ENCODE data around the gene TTLL13. TPM values are rescaled to one million over a fixed set of nuclear protein-coding genes. Genes with fewer than 3 reads are reported as not detected.

TTLL13 gene
- total and polyA plus RNA-seq, 2 experiments from 2014 or later, result not detected

- Histone ChIP-seq H3K9me3 (ENCODE audit: low read depth) (no peaks in the 10 kb centered on the region), H3K9me2 (replicated peaks; ENCODE audit: insufficient read depth) (no peaks in the 10 kb centered on the region), H3K27ac (no peak overlapping the region), H3K4me3 (no peak overlapping the region), H3K36me3 (replicated peaks; ENCODE audit: insufficient read depth, low read depth) (no peaks in the 10 kb centered on the region), H3K4me2 (no peak overlapping the region), H3K79me2 (peaks cover 36% of the 10 kb centered on the region), H3K4me1 (ENCODE audit: insufficient read depth) (peaks cover 12% of the 10 kb centered on the region), H4K20me1 (ENCODE audit: insufficient read depth, poor library complexity, severe bottlenecking) (no peaks in the 10 kb centered on the region), H2AFZ (no peak overlapping the region), H3K27me3 (no peaks in the 10 kb centered on the region)
- DNase-seq (ENCODE audit: low spot score), result no peak
- TF ChIP-seq, protein P1, sequence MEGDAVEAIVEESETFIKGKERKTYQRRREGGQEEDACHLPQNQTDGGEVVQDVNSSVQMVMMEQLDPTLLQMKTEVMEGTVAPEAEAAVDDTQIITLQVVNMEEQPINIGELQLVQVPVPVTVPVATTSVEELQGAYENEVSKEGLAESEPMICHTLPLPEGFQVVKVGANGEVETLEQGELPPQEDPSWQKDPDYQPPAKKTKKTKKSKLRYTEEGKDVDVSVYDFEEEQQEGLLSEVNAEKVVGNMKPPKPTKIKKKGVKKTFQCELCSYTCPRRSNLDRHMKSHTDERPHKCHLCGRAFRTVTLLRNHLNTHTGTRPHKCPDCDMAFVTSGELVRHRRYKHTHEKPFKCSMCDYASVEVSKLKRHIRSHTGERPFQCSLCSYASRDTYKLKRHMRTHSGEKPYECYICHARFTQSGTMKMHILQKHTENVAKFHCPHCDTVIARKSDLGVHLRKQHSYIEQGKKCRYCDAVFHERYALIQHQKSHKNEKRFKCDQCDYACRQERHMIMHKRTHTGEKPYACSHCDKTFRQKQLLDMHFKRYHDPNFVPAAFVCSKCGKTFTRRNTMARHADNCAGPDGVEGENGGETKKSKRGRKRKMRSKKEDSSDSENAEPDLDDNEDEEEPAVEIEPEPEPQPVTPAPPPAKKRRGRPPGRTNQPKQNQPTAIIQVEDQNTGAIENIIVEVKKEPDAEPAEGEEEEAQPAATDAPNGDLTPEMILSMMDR (IDR thresholded peaks at IDR 0.05; ENCODE audit: poor library complexity), result no peak
- 89% methylated on average over 9 of the region's 9 CpGs for WGBS (ENCODE audit: low lambda C conversion rate, missing lambda C conversion rate)
Observed at GRCh38 chr15:90217671-90218394, 31.5 kb upstream of the TTLL13 start.

DNA sequence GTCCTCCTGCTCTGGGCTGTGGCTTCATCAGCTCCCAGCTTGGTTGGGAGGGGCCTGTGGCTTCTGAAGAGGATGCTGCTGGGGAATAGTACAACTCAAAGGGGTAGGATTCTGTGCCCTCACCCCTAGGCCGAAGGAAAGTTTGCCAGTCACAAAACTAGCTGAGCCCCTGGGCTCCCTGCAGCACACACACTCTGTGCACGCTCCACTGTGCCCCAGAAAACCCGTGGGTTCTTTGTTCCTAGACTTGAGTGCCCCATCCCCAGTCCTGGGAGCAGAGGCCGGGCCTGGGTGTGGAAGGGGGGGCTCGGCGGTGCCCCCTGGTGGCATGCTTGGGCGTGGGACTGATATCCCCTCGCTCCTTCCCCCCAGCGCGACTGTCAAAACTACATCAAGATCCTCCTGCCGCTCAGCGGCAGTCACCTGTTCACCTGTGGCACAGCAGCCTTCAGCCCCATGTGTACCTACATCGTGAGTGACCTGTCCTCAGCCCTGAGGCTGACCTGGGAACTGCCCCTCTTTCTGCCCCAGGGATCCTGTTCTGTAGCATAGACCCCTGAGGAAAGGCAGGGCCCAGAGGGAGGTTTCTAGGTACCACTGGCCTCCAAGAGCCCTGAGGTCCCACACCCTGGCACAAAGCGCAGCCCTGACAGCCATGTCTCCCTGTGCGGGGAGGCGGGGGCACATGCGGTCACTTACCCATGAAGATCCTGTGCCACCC is 29.8 kb upstream of the TTLL13 start:
- Histone ChIP-seq H3K9me2 (replicated peaks; ENCODE audit: insufficient read depth) (no peaks in the 10 kb centered on the region), H3K27ac (no peak overlapping the region), H3K4me3 (no peak overlapping the region), H3K36me3 (replicated peaks; ENCODE audit: insufficient read depth, low read depth) (no peaks in the 10 kb centered on the region), H2AFZ (no peak overlapping the region), H3K4me1 (ENCODE audit: insufficient read depth) (peaks cover 3% of the 10 kb centered on the region), H3K79me2 (peaks cover 31% of the 10 kb centered on the region), H3K27me3 (no peaks in the 10 kb centered on the region), H4K20me1 (ENCODE audit: insufficient read depth, poor library complexity, severe bottlenecking) (no peaks in the 10 kb centered on the region), H3K4me2 (no peak overlapping the region), H3K9me3 (ENCODE audit: low read depth) (no peaks in the 10 kb centered on the region)
- DNase-seq (ENCODE audit: low spot score), result peak; percentile 60
- no peak for TF ChIP-seq EZH2 (IDR thresholded peaks at IDR 0.05; ENCODE audit: borderline replicate concordance)
- TF ChIP-seq, protein P1 (IDR thresholded peaks at IDR 0.05; ENCODE audit: poor library complexity), result peak; percentile 50
- 68% methylated on average over 17 of the region's 17 CpGs for WGBS (ENCODE audit: low lambda C conversion rate, missing lambda C conversion rate)

DNA sequence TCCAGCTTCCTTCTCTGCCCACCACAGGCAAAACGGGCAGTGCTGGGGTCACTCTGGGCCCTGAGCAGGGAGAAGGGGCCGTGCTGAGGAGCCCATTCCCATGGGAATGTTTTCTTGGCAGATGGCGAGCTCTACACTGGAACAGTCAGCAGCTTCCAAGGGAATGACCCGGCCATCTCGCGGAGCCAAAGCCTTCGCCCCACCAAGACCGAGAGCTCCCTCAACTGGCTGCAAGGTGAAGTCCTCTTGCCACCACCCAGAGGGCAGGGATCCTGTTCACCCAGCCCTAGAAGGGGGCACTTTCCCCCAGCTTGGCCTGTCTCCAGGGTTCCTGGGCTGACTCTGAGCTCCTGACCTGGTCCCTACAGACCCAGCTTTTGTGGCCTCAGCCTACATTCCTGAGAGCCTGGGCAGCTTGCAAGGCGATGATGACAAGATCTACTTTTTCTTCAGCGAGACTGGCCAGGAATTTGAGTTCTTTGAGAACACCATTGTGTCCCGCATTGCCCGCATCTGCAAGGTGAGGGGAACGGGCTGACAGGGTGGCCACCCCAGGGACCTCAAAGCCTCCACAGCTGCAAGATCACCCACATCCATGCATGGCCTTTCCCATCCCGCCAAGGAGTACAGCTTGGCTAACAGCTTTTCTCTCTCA is 28.0 kb upstream of the TTLL13 start:
- peaks cover 14% of the 10 kb centered on the region for H3K79me2 ChIP-seq
- H3K27me3 ChIP-seq, result no peaks in the 10 kb centered on the region
- 59% methylated on average over 14 of the region's 14 CpGs for WGBS (ENCODE audit: low lambda C conversion rate, missing lambda C conversion rate)
- no peak overlapping the region for H3K4me3 ChIP-seq
- H3K27ac ChIP-seq, result no peak overlapping the region
- no peak overlapping the region for H3K4me2 ChIP-seq
- H2AFZ ChIP-seq, result no peak overlapping the region
- TF ChIP-seq, protein P1 (IDR thresholded peaks at IDR 0.05; ENCODE audit: poor library complexity), result peak; percentile 57
- TF ChIP-seq EZH2phosphoT487 (IDR thresholded peaks at IDR 0.05; ENCODE audit: low read depth, severe bottlenecking, unreplicated experiment) (no peak), EZH2 (IDR thresholded peaks at IDR 0.05; ENCODE audit: borderline replicate concordance) (no peak)
- H3K4me1 ChIP-seq (ENCODE audit: insufficient read depth), result no peaks in the 10 kb centered on the region
- no peaks in the 10 kb centered on the region for H3K9me2 ChIP-seq (replicated peaks; ENCODE audit: insufficient read depth)
- no peaks in the 10 kb centered on the region for H3K36me3 ChIP-seq (replicated peaks; ENCODE audit: insufficient read depth, low read depth)
- no peaks in the 10 kb centered on the region for H4K20me1 ChIP-seq (ENCODE audit: insufficient read depth, poor library complexity, severe bottlenecking)
- peak; percentile 84 for DNase-seq (ENCODE audit: low spot score)
- H3K9me3 ChIP-seq (ENCODE audit: low read depth), result no peaks in the 10 kb centered on the region

Data from hepatocyte (in vitro differentiated cells).